Panc1 (cell line): Measurements from ENCODE around the gene RAB2B. TPM values are rescaled to one million over a fixed set of nuclear protein-coding genes. Genes with fewer than 3 reads are reported as not detected.

Source experiments
- ATAC-seq: fragments of 200-7000 bp; cut with Tn5 transposase; 2 replicates; pipeline ENCODE4 v1.9.1; 2020; ENCODE audit warnings: mild to moderate bottlenecking, moderate library complexity
- BruUV-seq: library from RNA; stranded (reverse); fragments of 400-500 nt; replicated peaks from 2 replicates; lab custom pipeline; 2021; lab: Mats Ljungman, UMichigan
- CTCF ChIA-PET: fragments of 300-600 bp; sonication (Branson Sonifier 250); formaldehyde crosslinking; loops from one replicate; lab custom pipeline; 2022; ENCODE audit warnings: antibody characterized with exemption; lab: Charles Lee
- POLR2A ChIA-PET: fragments of 300-600 bp; sonication (Branson Sonifier 250); formaldehyde crosslinking; loops from one replicate; lab custom pipeline; 2022; ENCODE audit warnings: antibody characterized with exemption; lab: Charles Lee
- DNase-seq: peaks from one replicate; pipeline ENCODE4 v3.0.0-alpha.2; 2010; ENCODE audit warnings: low read depth, low spot score
- H3K27ac ChIP-seq: 2 replicates; pipeline ENCODE4 v1.5.1; 2011; ENCODE audit warnings: mild to moderate bottlenecking, low read length, inconsistent platforms
- H3K27me3 ChIP-seq: fragments of 200-500 bp; sonication (Bioruptor generic); 2 replicates; pipeline ENCODE4 v1.6.0; 2014; ENCODE audit warnings: low read length, inconsistent platforms; ENCODE audit not compliant: control insufficient read depth, insufficient read depth
- H3K36me3 ChIP-seq: fragments of 200-500 bp; sonication (Bioruptor generic); 2 replicates; pipeline ENCODE4 v1.5.1; 2014; ENCODE audit warnings: inconsistent platforms, mild to moderate bottlenecking, low read length, moderate library complexity; ENCODE audit not compliant: control insufficient read depth, insufficient read depth
- H3K4me1 ChIP-seq: 2 replicates; pipeline ENCODE4 v1.5.1; 2011; ENCODE audit warnings: inconsistent platforms, mild to moderate bottlenecking, low read length, moderate library complexity; ENCODE audit not compliant: control insufficient read depth, insufficient read depth
- H3K4me3 ChIP-seq, 2 experiments: 2 replicates each; pipeline ENCODE4 v1.5.1; 2011 to 2012; ENCODE audit warnings: low read depth in 2 of 2, low read length in 2 of 2, mild to moderate bottlenecking in 2 of 2, inconsistent platforms in 1 of 2, moderate library complexity in 1 of 2
- H3K9me3 ChIP-seq: fragments of 200-500 bp; sonication (Bioruptor generic); 2 replicates; pipeline ENCODE4 v1.5.1; 2014; ENCODE audit warnings: low read depth, mild to moderate bottlenecking, inconsistent platforms, low read length, moderate library complexity; ENCODE audit not compliant: control insufficient read depth, insufficient read depth
- CTCF ChIP-seq: fragments of 450-650 bp; IDR thresholded peaks from 2 replicates; pipeline ENCODE4 v1.5.1; 2017; ENCODE audit warnings: mild to moderate bottlenecking
- POLR2AphosphoS5 ChIP-seq: IDR thresholded peaks from 2 replicates; pipeline ENCODE4 v1.6.1; 2012; ENCODE audit warnings: mild to moderate bottlenecking, low read depth, low read length, moderate library complexity
- SIN3A ChIP-seq: IDR thresholded peaks from 2 replicates; pipeline ENCODE4 v1.6.1; 2012; ENCODE audit warnings: low read depth, mild to moderate bottlenecking, low read length, moderate library complexity, borderline replicate concordance; ENCODE audit not compliant: insufficient read depth
- TCF7L2 ChIP-seq: IDR thresholded peaks from 2 replicates; pipeline ENCODE4 v1.6.1; 2011; ENCODE audit warnings: mild to moderate bottlenecking, low read depth, low read length, inconsistent platforms
- in situ Hi-C: cut with HindIII; loops from 2 replicates; pipeline ENCODE4 v1.10.0; 2016; ENCODE audit warnings: low sequenced_read_pairs, low pct_unique_long_range_greater_than_20kb
- intact Hi-C: fragments of 100-400 bp; cut with micrococcal nuclease; formaldehyde crosslinking; loops from one replicate; pipeline ENCODE4 v1.10.0; 2022; ENCODE audit not compliant: unreplicated experiment
- total RNA-seq: library from RNA; stranded (reverse); gene quantifications from one replicate; pipeline ENCODE4 v1.2.1, GENCODE V29; 2021; ENCODE audit not compliant: unreplicated experiment
- TF ChIP-seq, protein P1 (sequence below), 2 experiments: IDR thresholded peaks; 2 replicates each; pipeline ENCODE4 v1.6.1; 2011 to 2012; ENCODE audit warnings: low read depth in 2 of 2, control low read depth in 1 of 2, low read length in 1 of 2, mild to moderate bottlenecking in 1 of 2, moderate library complexity in 1 of 2; ENCODE audit not compliant: insufficient read depth in 1 of 2

RAB2B gene
- total RNA-seq, 1 experiment from 2014 or later, result 17.0 TPM

DNA sequence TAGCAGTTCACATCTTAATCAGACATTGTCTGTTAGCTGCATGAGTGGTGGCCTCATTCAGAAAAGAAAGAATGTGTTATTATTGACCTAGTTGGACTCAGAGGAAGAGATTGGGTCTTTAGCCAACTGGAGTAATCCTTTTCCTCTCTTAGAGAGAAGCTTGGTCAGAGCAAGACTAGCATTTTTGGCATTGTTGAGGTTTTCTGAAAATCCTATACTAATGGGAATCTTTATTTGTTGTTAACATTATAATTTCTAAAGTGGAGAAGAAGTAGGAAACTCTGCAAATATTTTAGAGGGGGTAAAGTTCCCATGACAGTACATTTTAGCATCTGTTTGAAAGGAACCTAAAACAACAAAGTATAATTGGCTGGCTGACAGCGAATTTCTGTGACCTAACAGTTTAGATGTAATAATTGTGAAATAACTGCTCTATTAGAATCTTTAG, 9.9 kb upstream of the RAB2B start:
- Histone ChIP-seq H3K27ac (no peak overlapping the region), H3K36me3 (no peaks in the 10 kb centered on the region; the same call in 1 of the 2 replicates), H3K9me3 (no peaks in the 10 kb centered on the region), H3K27me3 (no peaks in the 10 kb centered on the region), H3K4me1 (no peaks in the 10 kb centered on the region), H3K4me3 (no peak overlapping the region)
- CTCF ChIA-PET, result no interaction called here
- POLR2A ChIA-PET, result interaction anchor here (0.6 kb wide), 1 partner anchor 9 kb away, joined by 3 read pairs; no protein-coding TSS in a partner anchor
- ATAC-seq, result no peak
- no peak for DNase-seq
- BruUV-seq, result no TSS peak
- intact Hi-C loops (no loop called here), in situ Hi-C loops (no loop called here)
- no peak for TF ChIP-seq SIN3A
- TF ChIP-seq, protein P1, sequence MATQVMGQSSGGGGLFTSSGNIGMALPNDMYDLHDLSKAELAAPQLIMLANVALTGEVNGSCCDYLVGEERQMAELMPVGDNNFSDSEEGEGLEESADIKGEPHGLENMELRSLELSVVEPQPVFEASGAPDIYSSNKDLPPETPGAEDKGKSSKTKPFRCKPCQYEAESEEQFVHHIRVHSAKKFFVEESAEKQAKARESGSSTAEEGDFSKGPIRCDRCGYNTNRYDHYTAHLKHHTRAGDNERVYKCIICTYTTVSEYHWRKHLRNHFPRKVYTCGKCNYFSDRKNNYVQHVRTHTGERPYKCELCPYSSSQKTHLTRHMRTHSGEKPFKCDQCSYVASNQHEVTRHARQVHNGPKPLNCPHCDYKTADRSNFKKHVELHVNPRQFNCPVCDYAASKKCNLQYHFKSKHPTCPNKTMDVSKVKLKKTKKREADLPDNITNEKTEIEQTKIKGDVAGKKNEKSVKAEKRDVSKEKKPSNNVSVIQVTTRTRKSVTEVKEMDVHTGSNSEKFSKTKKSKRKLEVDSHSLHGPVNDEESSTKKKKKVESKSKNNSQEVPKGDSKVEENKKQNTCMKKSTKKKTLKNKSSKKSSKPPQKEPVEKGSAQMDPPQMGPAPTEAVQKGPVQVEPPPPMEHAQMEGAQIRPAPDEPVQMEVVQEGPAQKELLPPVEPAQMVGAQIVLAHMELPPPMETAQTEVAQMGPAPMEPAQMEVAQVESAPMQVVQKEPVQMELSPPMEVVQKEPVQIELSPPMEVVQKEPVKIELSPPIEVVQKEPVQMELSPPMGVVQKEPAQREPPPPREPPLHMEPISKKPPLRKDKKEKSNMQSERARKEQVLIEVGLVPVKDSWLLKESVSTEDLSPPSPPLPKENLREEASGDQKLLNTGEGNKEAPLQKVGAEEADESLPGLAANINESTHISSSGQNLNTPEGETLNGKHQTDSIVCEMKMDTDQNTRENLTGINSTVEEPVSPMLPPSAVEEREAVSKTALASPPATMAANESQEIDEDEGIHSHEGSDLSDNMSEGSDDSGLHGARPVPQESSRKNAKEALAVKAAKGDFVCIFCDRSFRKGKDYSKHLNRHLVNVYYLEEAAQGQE (IDR thresholded peaks at IDR 0.05; ENCODE audit: insufficient read depth in 1 of 2, low read depth in 2 of 2, low read length in 1 of 2), result no peak

GRCh38 chr14:21476523-21476924, 235 bp downstream of the RAB2B start:
- H3K36me3 ChIP-seq, result peaks cover 8% of the 10 kb centered on the region
- H3K9me3 ChIP-seq, result no peaks in the 10 kb centered on the region
- H3K4me1 ChIP-seq, result peaks cover 6% of the 10 kb centered on the region
- intact Hi-C loops (no loop called here), in situ Hi-C loops (no loop called here)
- peak; percentile 18 for DNase-seq
- H3K27me3 ChIP-seq, result no peaks in the 10 kb centered on the region
- CTCF ChIA-PET, result no interaction called here
- TF ChIP-seq POLR2AphosphoS5 (peak; percentile 38; the same call in 1 of the 2 replicates), CTCF (no peak)
- no TSS peak for BruUV-seq
- H3K4me3 ChIP-seq, result peak overlapping the region; percentile 92 to 99
- ATAC-seq, result peak; percentile 86
- peak overlapping the region; percentile 88 for H3K27ac ChIP-seq
- POLR2A ChIA-PET, result interaction anchor here (0.5 to 0.6 kb wide), 4 partner anchors 11 to 1702 kb away, joined by 3 to 4 read pairs (median 3); no protein-coding TSS in a partner anchor

DNA sequence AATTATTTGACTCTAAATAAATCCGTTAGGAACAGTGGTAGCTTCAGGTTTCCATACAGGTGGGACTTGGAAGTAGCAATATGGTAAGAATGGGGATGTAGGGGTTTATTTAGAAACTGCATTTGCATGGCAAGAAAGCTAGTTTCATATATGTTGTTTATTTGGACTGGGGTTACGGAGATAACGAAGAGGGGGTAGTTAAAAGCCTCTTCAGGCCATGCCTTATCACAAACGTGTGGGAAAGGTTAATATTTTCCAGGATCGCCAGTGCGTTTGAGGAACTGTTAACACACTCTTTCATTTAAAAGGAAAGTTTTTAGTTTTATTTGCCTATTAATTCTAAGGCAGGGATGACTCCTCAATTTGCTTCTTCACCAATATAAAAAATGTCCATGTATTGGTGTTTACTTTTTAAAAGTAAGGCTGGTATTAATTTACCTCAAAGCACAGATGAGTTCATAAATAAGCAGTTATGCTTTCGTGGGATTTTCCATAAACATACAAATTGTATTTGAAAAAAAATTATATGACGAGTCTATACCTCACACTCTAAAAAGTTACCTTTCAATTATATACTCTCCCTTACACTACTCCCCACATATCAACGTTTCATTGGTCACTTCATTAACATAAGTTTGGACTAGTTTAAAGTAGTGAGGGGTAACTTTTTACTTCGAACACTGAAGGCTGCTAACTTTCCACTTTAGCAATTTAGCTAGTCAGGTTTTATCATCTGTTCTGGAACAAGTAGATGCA, 814 bp downstream of the RAB2B start:
- Histone ChIP-seq H3K36me3 (peaks cover 8% of the 10 kb centered on the region), H3K4me1 (peaks cover 6% of the 10 kb centered on the region), H3K27ac (peak overlapping the region; percentile 88), H3K9me3 (no peaks in the 10 kb centered on the region), H3K27me3 (no peaks in the 10 kb centered on the region), H3K4me3 (peak overlapping the region; percentile 92 to 99)
- TSS peak; percentile 76 for BruUV-seq
- TF ChIP-seq SIN3A (no peak), POLR2AphosphoS5 (no peak), CTCF (no peak), TCF7L2 (no peak)
- TF ChIP-seq, protein P1 (IDR thresholded peaks at IDR 0.05; ENCODE audit: insufficient read depth in 1 of 2, low read depth in 2 of 2, low read length in 1 of 2), result no peak
- intact Hi-C loops (no loop called here), in situ Hi-C loops (no loop called here)
- ChIA-PET CTCF (no interaction called here), POLR2A (interaction anchor here (0.5 to 0.6 kb wide), 3 partner anchors 12 to 1702 kb away, joined by 3 to 4 read pairs (median 3); no protein-coding TSS in a partner anchor)
- 0 out of 2 replicates have a peak, but pooled peaks have one; percentile 2 for ATAC-seq
- DNase-seq, result no peak
